Gastrocnemius medialis (tissue), 4 donors: Measurements from ENCODE around the gene PLAGL2. TPM values are rescaled to one million over a fixed set of nuclear protein-coding genes. Genes with fewer than 3 reads are reported as not detected.
"Not testable (repeated sequence)": the region's sequence is repeated elsewhere in the genome, so short reads cannot be mapped to it uniquely, and the experiment has no call there.

ENCODE experiments used
- ATAC-seq, 2 donors: fragments of 150-250 bp; one replicate each; pipeline ENCODE4 v1.9.1; 2016
- DNase-seq, 2 donors: peaks; one replicate each; pipeline ENCODE4 v3.0.0-alpha.2; 2019
- H3K27ac ChIP-seq, 4 donors: fragments of 200-600 bp; sonication (generic); 1 replicate in 1 of 4; 2 replicates in 3 of 4; pipeline ENCODE4 v1.5.1; 2016 to 2018; ENCODE audit warnings: mild to moderate bottlenecking in 2 of 4, moderate library complexity in 1 of 4
- H3K27me3 ChIP-seq, 3 donors: fragments of 200-600 bp; sonication (generic) in 2 of 3; 1 replicate in 1 of 3; 2 replicates in 2 of 3; pipeline versions ENCODE4 v1.5.1 to v1.6.0; 2016 to 2019; ENCODE audit warnings: mild to moderate bottlenecking in 1 of 3, moderate library complexity in 1 of 3
- H3K36me3 ChIP-seq, 2 donors: fragments of 200-600 bp; sonication (generic) in 1 of 2; one replicate each; pipeline ENCODE4 v1.5.1; 2017 to 2018
- H3K4me1 ChIP-seq, 2 donors: fragments of 200-600 bp; sonication (generic) in 1 of 2; one replicate each; pipeline ENCODE4 v1.5.1; 2016 to 2017; ENCODE audit warnings: mild to moderate bottlenecking in 2 of 2
- H3K4me3 ChIP-seq, 4 donors: fragments of 200-600 bp; sonication (generic) in 3 of 4; 1 replicate in 1 of 4; 2 replicates in 3 of 4; pipeline ENCODE4 v1.5.1; 2016 to 2019; ENCODE audit warnings: mild to moderate bottlenecking in 2 of 4
- H3K9me3 ChIP-seq, 3 donors: fragments of 200-600 bp; sonication (generic) in 2 of 3; 1 replicate in 1 of 3; 2 replicates in 2 of 3; pipeline ENCODE4 v1.5.1; 2016 to 2019
- POLR2A ChIP-seq, 2 donors: fragments of 450-650 bp; IDR thresholded peaks; one replicate each; pipeline ENCODE4 v1.6.1; 2017; ENCODE audit warnings: antibody characterized with exemption in 2 of 2, mild to moderate bottlenecking in 2 of 2, moderate library complexity in 2 of 2
- in situ Hi-C, 4 donors: fragments of 200-750 bp; cut with MboI; loops; one replicate each; pipeline versions ENCODE4 v1.15.0 to v1.8.0; 2017; ENCODE audit warnings: low sequenced_read_pairs in 4 of 4
- intact Hi-C: fragments of 100-400 bp; cut with DNase I; formaldehyde crosslinking; loops from one replicate; pipeline ENCODE4 v1.15.1; 2023; ENCODE audit warnings: low total_unique reads
- total RNA-seq, 4 donors: library from RNA; depleted of rRNA; stranded (reverse); fragments of >200 nt; gene quantifications; one replicate each; pipeline versions ENCODE4 v1.1.0 to v1.2.3, GENCODE V29; 2016
- TF ChIP-seq, protein P1 (sequence below), 5 experiments: fragments of 450-650 bp in 3 of 5; fragments of 200-600 bp in 2 of 5; sonication (generic) in 2 of 5; IDR thresholded peaks in 4 of 5; conservative IDR thresholded peaks in 1 of 5; 1 replicate in 4 of 5; 2 replicates in 1 of 5; pipeline ENCODE4 v1.5.1; 2016 to 2019; ENCODE audit warnings: antibody characterized with exemption in 5 of 5, mild to moderate bottlenecking in 3 of 5, moderate library complexity in 3 of 5

PLAGL2 gene
- total RNA-seq, 4 donors from 2014 or later = 1.4 to 6.5 (median 5.8) TPM

GRCh38 chr20:32248043-32248442 is 40.5 kb upstream of the PLAGL2 start:
- Histone ChIP-seq H3K4me3 (no peak overlapping the region), H3K27me3 (no peaks in the 10 kb centered on the region), H3K27ac (no peak overlapping the region), H3K36me3 (no peaks in the 10 kb centered on the region), H3K9me3 (no peaks in the 10 kb centered on the region), H3K4me1 (no peaks in the 10 kb centered on the region)
- intact Hi-C loops = no loop called here
- TF ChIP-seq, protein P1, sequence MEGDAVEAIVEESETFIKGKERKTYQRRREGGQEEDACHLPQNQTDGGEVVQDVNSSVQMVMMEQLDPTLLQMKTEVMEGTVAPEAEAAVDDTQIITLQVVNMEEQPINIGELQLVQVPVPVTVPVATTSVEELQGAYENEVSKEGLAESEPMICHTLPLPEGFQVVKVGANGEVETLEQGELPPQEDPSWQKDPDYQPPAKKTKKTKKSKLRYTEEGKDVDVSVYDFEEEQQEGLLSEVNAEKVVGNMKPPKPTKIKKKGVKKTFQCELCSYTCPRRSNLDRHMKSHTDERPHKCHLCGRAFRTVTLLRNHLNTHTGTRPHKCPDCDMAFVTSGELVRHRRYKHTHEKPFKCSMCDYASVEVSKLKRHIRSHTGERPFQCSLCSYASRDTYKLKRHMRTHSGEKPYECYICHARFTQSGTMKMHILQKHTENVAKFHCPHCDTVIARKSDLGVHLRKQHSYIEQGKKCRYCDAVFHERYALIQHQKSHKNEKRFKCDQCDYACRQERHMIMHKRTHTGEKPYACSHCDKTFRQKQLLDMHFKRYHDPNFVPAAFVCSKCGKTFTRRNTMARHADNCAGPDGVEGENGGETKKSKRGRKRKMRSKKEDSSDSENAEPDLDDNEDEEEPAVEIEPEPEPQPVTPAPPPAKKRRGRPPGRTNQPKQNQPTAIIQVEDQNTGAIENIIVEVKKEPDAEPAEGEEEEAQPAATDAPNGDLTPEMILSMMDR (IDR thresholded peaks at IDR 0.05 in 4 of 5, conservative IDR thresholded peaks at IDR 0.05 in 1 of 5) = no peak
- TF ChIP-seq POLR2A (IDR thresholded peaks at IDR 0.05) = no peak
- DNase-seq (no peak), ATAC-seq (no peak)
- in situ Hi-C loops = no loop called here

GRCh38 chr20:32246208-32246607 is 38.7 kb upstream of the PLAGL2 start:
- H3K27me3 ChIP-seq, H3K4me1 ChIP-seq, ATAC-seq, H3K27ac ChIP-seq, DNase-seq, H3K9me3 ChIP-seq, H3K4me3 ChIP-seq, intact Hi-C loops, H3K36me3 ChIP-seq, in situ Hi-C loops: not testable (repeated sequence)

DNA sequence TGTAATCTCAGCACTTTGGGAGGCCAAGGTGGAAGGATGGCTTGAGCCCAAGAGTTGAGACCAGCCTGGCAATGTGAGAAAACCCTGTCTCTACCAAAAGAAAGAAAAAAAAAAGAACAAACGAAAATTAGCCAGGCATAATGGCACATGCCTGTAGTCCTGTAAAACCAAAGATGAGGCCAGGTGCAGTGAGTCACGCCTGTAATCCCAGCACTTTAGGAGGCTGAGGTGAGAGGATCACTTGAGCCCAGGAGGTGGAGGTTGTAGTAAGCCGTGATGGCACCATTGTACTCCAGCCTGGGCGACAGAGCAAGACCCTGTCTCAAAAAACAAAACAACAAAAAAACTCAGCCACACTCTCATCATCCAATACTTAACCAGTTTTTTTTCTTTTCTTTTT is 37.4 kb upstream of the PLAGL2 start:
- no peak for TF ChIP-seq POLR2A (IDR thresholded peaks at IDR 0.05)
- TF ChIP-seq, protein P1 (IDR thresholded peaks at IDR 0.05 in 4 of 5, conservative IDR thresholded peaks at IDR 0.05 in 1 of 5) = no peak
- intact Hi-C loops = no loop called here
- in situ Hi-C loops = no loop called here
- H3K36me3 ChIP-seq = no peaks in the 10 kb centered on the region
- no peaks in the 10 kb centered on the region for H3K4me1 ChIP-seq
- no peaks in the 10 kb centered on the region for H3K27me3 ChIP-seq
- no peak for DNase-seq
- no peak for ATAC-seq
- no peak overlapping the region for H3K4me3 ChIP-seq
- H3K9me3 ChIP-seq = no peaks in the 10 kb centered on the region
- no peak overlapping the region for H3K27ac ChIP-seq

GRCh38 chr20:32244150-32244823 is 36.7 kb upstream of the PLAGL2 start:
- no peak for DNase-seq
- intact Hi-C loops = no loop called here
- Histone ChIP-seq H3K27ac (no peak overlapping the region), H3K27me3 (no peaks in the 10 kb centered on the region), H3K9me3 (no peaks in the 10 kb centered on the region), H3K4me3 (no peak overlapping the region), H3K36me3 (no peaks in the 10 kb centered on the region), H3K4me1 (no peaks in the 10 kb centered on the region)
- no peak for TF ChIP-seq POLR2A (IDR thresholded peaks at IDR 0.05)
- TF ChIP-seq, protein P1 (IDR thresholded peaks at IDR 0.05 in 4 of 5, conservative IDR thresholded peaks at IDR 0.05 in 1 of 5) = no peak
- no peak for ATAC-seq
- in situ Hi-C loops = no loop called here

GRCh38 chr20:32241807-32242206 is 34.3 kb upstream of the PLAGL2 start:
- no peak for DNase-seq
- intact Hi-C loops (no loop called here), in situ Hi-C loops (no loop called here)
- H3K4me1 ChIP-seq = no peaks in the 10 kb centered on the region
- H3K4me3 ChIP-seq = no peak overlapping the region
- H3K27ac ChIP-seq = no peak overlapping the region
- no peak for ATAC-seq
- peaks cover 0 to 4% of the 10 kb centered on the region in 2 donors for H3K36me3 ChIP-seq
- no peaks in the 10 kb centered on the region for H3K27me3 ChIP-seq
- H3K9me3 ChIP-seq = no peaks in the 10 kb centered on the region
- TF ChIP-seq, protein P1 (IDR thresholded peaks at IDR 0.05 in 4 of 5, conservative IDR thresholded peaks at IDR 0.05 in 1 of 5) = no peak
- TF ChIP-seq POLR2A (IDR thresholded peaks at IDR 0.05) = no peak
